Gastrocnemius medialis (tissue), 4 donors: ENCODE results near the gene GCC2. TPM values are rescaled to one million over a fixed set of nuclear protein-coding genes. Genes with fewer than 3 reads are reported as not detected.

Experiments
- ATAC-seq, 2 donors: fragments of 150-250 bp; one replicate each; pipeline ENCODE4 v1.9.1; 2016
- DNase-seq, 2 donors: peaks; one replicate each; pipeline ENCODE4 v3.0.0-alpha.2; 2019
- H3K27ac ChIP-seq, 4 donors: fragments of 200-600 bp; sonication (generic); 1 replicate in 1 of 4; 2 replicates in 3 of 4; pipeline ENCODE4 v1.5.1; 2016 to 2018; ENCODE audit warnings: mild to moderate bottlenecking in 2 of 4, moderate library complexity in 1 of 4
- H3K27me3 ChIP-seq, 3 donors: fragments of 200-600 bp; sonication (generic) in 2 of 3; 1 replicate in 1 of 3; 2 replicates in 2 of 3; pipeline versions ENCODE4 v1.5.1 to v1.6.0; 2016 to 2019; ENCODE audit warnings: mild to moderate bottlenecking in 1 of 3, moderate library complexity in 1 of 3
- H3K36me3 ChIP-seq, 2 donors: fragments of 200-600 bp; sonication (generic) in 1 of 2; one replicate each; pipeline ENCODE4 v1.5.1; 2017 to 2018
- H3K4me1 ChIP-seq, 2 donors: fragments of 200-600 bp; sonication (generic) in 1 of 2; one replicate each; pipeline ENCODE4 v1.5.1; 2016 to 2017; ENCODE audit warnings: mild to moderate bottlenecking in 2 of 2
- H3K4me3 ChIP-seq, 4 donors: fragments of 200-600 bp; sonication (generic) in 3 of 4; 1 replicate in 1 of 4; 2 replicates in 3 of 4; pipeline ENCODE4 v1.5.1; 2016 to 2019; ENCODE audit warnings: mild to moderate bottlenecking in 2 of 4
- H3K9me3 ChIP-seq, 3 donors: fragments of 200-600 bp; sonication (generic) in 2 of 3; 1 replicate in 1 of 3; 2 replicates in 2 of 3; pipeline ENCODE4 v1.5.1; 2016 to 2019
- CTCF ChIP-seq, 5 experiments: fragments of 450-650 bp in 3 of 5; fragments of 200-600 bp in 2 of 5; sonication (generic) in 2 of 5; IDR thresholded peaks in 4 of 5; conservative IDR thresholded peaks in 1 of 5; 1 replicate in 4 of 5; 2 replicates in 1 of 5; pipeline ENCODE4 v1.5.1; 2016 to 2019; ENCODE audit warnings: antibody characterized with exemption in 5 of 5, mild to moderate bottlenecking in 3 of 5, moderate library complexity in 3 of 5
- POLR2A ChIP-seq, 2 donors: fragments of 450-650 bp; IDR thresholded peaks; one replicate each; pipeline ENCODE4 v1.6.1; 2017; ENCODE audit warnings: antibody characterized with exemption in 2 of 2, mild to moderate bottlenecking in 2 of 2, moderate library complexity in 2 of 2
- in situ Hi-C, 4 donors: fragments of 200-750 bp; cut with MboI; loops; one replicate each; pipeline versions ENCODE4 v1.15.0 to v1.8.0; 2017; ENCODE audit warnings: low sequenced_read_pairs in 4 of 4
- intact Hi-C: fragments of 100-400 bp; cut with DNase I; formaldehyde crosslinking; loops from one replicate; pipeline ENCODE4 v1.15.1; 2023; ENCODE audit warnings: low total_unique reads
- total RNA-seq, 4 donors: library from RNA; depleted of rRNA; stranded (reverse); fragments of >200 nt; gene quantifications; one replicate each; pipeline versions ENCODE4 v1.1.0 to v1.2.3, GENCODE V29; 2016

The GCC2 gene
- total RNA-seq, 4 donors from 2014 or later = 16.7 to 43.1 (median 19.3) TPM

DNA sequence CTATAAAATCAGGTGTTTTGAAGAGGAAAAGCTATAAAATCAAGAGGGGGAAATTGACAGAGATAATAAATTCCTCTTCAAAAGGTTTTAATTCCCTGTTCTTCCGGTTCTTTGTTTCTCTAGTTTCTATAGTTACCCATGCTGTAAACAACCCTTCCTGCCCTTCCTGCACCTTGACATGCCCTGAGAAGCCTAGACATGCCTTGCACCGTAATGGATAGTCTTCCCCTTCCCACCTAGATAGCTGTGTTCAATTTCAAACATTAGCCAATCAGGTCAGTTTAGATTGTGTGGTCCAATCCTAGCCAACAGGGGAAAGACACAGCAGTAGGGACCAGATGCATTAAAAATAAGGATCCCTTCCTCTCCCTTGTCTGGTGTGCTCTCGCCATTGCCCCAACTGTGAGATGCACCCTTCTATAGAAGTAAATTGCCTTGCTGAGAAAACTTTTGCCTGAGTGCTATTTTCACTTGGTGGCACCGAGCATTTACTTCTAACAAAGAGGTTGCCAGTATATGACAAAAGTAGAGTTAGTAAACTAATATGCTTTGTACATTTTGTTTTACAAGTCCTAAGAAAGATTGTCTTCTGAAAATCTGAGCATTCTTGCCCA lies 44.1 kb upstream of the GCC2 start:
- H3K36me3 ChIP-seq = no peaks in the 10 kb centered on the region
- no peaks in the 10 kb centered on the region for H3K4me1 ChIP-seq
- DNase-seq (no peak), ATAC-seq (no peak)
- H3K4me3 ChIP-seq = no peak overlapping the region
- intact Hi-C loops = no loop called here
- H3K27me3 ChIP-seq = no peaks in the 10 kb centered on the region
- in situ Hi-C loops = no loop called here
- no peak overlapping the region for H3K27ac ChIP-seq
- TF ChIP-seq POLR2A (IDR thresholded peaks at IDR 0.05) = no peak
- no peak for TF ChIP-seq CTCF (IDR thresholded peaks at IDR 0.05 in 4 of 5, conservative IDR thresholded peaks at IDR 0.05 in 1 of 5)
- peaks cover 0 to 6% (median 0%) of the 10 kb centered on the region in 3 donors for H3K9me3 ChIP-seq

- no peak for TF ChIP-seq POLR2A (IDR thresholded peaks at IDR 0.05)
- TF ChIP-seq CTCF (IDR thresholded peaks at IDR 0.05 in 4 of 5, conservative IDR thresholded peaks at IDR 0.05 in 1 of 5) = no peak
- Histone ChIP-seq H3K4me3 (no peak overlapping the region), H3K4me1 (no peaks in the 10 kb centered on the region), H3K36me3 (no peaks in the 10 kb centered on the region), H3K9me3 (peaks cover 0 to 6% (median 0%) of the 10 kb centered on the region in 3 donors), H3K27me3 (no peaks in the 10 kb centered on the region), H3K27ac (no peak overlapping the region)
- ATAC-seq = no peak
- in situ Hi-C loops (no loop called here), intact Hi-C loops (no loop called here)
- DNase-seq = no peak
These were observed 40.9 kb upstream of the GCC2 start for GRCh38 chr2:108407864-108408729.

DNA sequence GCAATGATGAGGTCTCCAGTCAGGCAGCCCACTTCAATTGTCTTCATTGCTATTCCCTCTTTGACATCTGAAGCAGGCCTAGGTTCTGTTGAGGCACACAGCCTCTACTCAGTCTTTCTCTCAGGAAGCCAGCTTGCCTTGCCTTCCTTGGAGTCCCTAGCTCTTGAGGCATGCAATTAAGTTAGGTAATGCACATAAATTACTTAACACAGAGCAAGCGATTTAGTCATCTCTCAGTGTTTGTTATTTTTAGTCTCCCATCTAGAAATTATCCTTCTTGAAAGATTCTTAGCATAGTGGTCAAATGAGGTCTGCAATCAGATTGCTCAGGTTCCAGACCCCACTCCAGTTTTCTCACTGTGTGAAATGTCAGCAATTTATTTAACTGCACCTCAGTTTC lies 39.2 kb upstream of the GCC2 start:
- no peaks in the 10 kb centered on the region for H3K27me3 ChIP-seq

DNA sequence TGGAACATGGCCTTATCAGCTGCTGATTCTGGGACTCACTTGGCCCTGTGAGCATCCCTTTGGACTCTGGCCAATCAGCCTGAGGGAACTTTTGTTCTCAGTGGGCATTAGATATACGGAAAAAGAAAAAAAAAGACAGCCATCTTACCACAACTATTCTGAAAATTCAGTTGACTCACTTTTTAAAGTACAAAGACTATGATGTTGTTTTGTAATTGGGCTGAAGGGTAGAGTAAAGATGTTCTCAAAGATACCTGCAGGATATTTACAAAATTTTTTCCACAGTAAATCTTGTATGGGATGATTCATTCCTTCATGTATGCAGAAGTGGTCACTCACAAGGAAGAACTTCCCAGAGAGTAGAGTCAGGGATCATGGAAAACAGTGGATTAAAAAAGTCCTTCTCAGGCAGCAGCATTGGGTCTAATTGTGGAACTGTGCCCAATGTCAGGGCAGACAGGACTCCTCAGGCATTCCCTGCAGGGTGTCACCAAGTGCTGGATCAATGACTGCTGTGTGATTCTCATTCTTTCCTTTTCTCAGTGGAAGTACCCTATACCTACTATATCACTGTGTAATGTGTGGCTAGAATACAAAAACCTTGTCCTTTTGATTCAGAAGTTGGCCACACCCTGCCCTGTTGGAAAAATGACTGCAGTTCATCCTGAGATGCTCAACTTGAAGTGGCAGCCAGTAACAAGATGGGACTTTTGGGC lies 35.9 kb upstream of the GCC2 start:
- H3K9me3 ChIP-seq = no peaks in the 10 kb centered on the region
- DNase-seq (no peak), ATAC-seq (no peak)
- TF ChIP-seq POLR2A (IDR thresholded peaks at IDR 0.05) (no peak), CTCF (IDR thresholded peaks at IDR 0.05 in 4 of 5, conservative IDR thresholded peaks at IDR 0.05 in 1 of 5) (no peak)
- no peak overlapping the region for H3K27ac ChIP-seq
- H3K4me3 ChIP-seq = no peak overlapping the region
- H3K27me3 ChIP-seq = no peaks in the 10 kb centered on the region
- no peaks in the 10 kb centered on the region for H3K36me3 ChIP-seq
- no peaks in the 10 kb centered on the region for H3K4me1 ChIP-seq
- intact Hi-C loops (no loop called here), in situ Hi-C loops (no loop called here)

More for the DNA sequence above, 39.2 kb upstream of the GCC2 start:
- in situ Hi-C loops = no loop called here
- TF ChIP-seq CTCF (IDR thresholded peaks at IDR 0.05 in 4 of 5, conservative IDR thresholded peaks at IDR 0.05 in 1 of 5) (no peak), POLR2A (IDR thresholded peaks at IDR 0.05) (no peak)
- ATAC-seq (no peak), DNase-seq (no peak)
- Histone ChIP-seq H3K27ac (no peak overlapping the region), H3K9me3 (peaks cover 0 to 4% (median 0%) of the 10 kb centered on the region in 3 donors), H3K4me1 (no peaks in the 10 kb centered on the region), H3K36me3 (no peaks in the 10 kb centered on the region), H3K4me3 (no peak overlapping the region)
- intact Hi-C loops = no loop called here
